Measurements from ENCODE around the gene HS3ST4. TPM values are rescaled to one million over a fixed set of nuclear protein-coding genes. Genes with fewer than 3 reads are reported as not detected.

Gene HS3ST4
- total RNA-seq, 2 donors from 2014 or later, result not detected

DNA sequence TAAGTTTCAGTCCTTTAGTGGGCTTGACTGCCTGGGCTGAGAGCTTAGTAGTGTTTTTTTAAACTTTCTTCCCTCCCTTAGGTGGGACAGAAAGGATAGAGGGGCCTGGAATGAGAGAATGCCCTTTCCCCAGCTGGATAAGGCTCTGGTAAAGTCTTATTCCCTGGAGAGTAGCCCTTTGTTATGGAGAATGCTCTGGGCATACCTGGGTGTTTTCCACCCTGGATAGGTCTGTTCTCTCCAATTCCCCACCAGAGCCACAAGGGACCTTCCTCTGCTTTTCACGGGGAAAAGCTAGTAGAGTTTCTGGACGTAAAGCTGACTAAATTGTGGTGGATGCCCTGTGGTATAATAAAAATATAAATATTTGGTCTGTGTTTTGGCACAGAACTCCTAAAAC, 164.1 kb downstream of the HS3ST4 start:
- H3K36me3 Mint-ChIP-seq (ENCODE audit: insufficient read depth in 2 of 2), result no peaks in the 10 kb centered on the region
- H3K4me1 Mint-ChIP-seq (ENCODE audit: low read depth), result no peaks in the 10 kb centered on the region
- DNase-seq (no peak), ATAC-seq (replicated peaks in 1 of 2) (no peak)
- H3K27ac Mint-ChIP-seq, result no peak overlapping the region
- peaks cover 49% of the 10 kb centered on the region for H3K27me3 Mint-ChIP-seq (ENCODE audit: low read depth)
- no peaks in the 10 kb centered on the region for H3K9me3 Mint-ChIP-seq
- H3K4me3 Mint-ChIP-seq, result no peak overlapping the region

DNA sequence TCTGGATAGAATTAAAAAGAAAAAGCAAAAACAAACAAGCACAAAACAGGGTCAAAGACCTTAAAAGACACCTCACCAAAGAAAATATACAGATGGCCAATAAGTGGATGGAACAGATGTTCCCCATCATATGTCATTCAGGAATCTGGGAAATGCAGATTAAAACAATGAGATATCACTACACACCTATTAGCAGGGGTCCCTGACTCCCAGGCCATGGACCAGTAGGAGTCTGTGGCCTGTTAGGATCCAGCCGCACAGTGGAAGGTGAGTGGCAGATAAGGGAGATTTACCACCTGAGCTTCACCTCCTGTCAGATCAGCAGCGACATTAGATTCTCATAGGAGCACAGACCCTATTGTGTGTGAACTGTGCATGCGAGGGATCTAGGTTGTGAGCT, 167.9 kb downstream of the HS3ST4 start:
- no peaks in the 10 kb centered on the region for H3K36me3 Mint-ChIP-seq (ENCODE audit: insufficient read depth in 2 of 2)
- ATAC-seq (replicated peaks in 1 of 2) (no peak), DNase-seq (no peak)
- peaks cover 33% of the 10 kb centered on the region for H3K27me3 Mint-ChIP-seq (ENCODE audit: low read depth)
- no peaks in the 10 kb centered on the region for H3K4me1 Mint-ChIP-seq (ENCODE audit: low read depth)
- no peak overlapping the region for H3K4me3 Mint-ChIP-seq
- no peaks in the 10 kb centered on the region for H3K9me3 Mint-ChIP-seq
- H3K27ac Mint-ChIP-seq, result no peak overlapping the region

GRCh38 chr16:25867041-25867440, 175.3 kb downstream of the HS3ST4 start:
- peaks cover 0 to 3% of the 10 kb centered on the region in 2 donors for H3K9me3 Mint-ChIP-seq
- no peaks in the 10 kb centered on the region for H3K4me1 Mint-ChIP-seq (ENCODE audit: low read depth)
- ATAC-seq (replicated peaks in 1 of 2) (no peak), DNase-seq (no peak)
- H3K27me3 Mint-ChIP-seq (ENCODE audit: low read depth), result peaks cover 14% of the 10 kb centered on the region
- H3K4me3 Mint-ChIP-seq, result no peak overlapping the region
- no peak overlapping the region for H3K27ac Mint-ChIP-seq
- no peaks in the 10 kb centered on the region for H3K36me3 Mint-ChIP-seq (ENCODE audit: insufficient read depth in 2 of 2)

DNA sequence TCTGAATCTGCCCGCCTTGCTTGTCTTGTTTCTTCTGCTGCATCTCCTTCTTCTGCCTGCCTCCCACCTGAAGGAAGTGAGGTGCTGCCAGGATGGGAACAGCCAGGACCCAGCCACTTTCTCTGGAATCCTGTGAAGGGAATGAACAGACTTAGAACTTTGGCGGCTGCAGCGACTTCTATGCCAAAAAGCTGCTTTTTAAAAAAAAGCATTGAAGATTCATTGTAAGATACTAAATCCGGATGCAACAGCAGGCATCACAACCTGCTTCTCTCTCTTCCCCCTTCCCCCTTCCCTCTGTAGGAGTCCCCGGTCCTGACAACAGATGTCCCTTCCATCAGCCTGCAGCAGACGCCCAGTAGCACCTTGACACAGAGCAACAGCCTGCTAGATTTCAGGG, 176.3 kb downstream of the HS3ST4 start:
- no peaks in the 10 kb centered on the region for H3K36me3 Mint-ChIP-seq (ENCODE audit: insufficient read depth in 2 of 2)
- ATAC-seq (replicated peaks in 1 of 2) (no peak), DNase-seq (no peak)
- H3K27ac Mint-ChIP-seq, result no peak overlapping the region
- H3K4me1 Mint-ChIP-seq (ENCODE audit: low read depth), result no peaks in the 10 kb centered on the region
- peaks cover 14% of the 10 kb centered on the region for H3K27me3 Mint-ChIP-seq (ENCODE audit: low read depth)
- H3K9me3 Mint-ChIP-seq, result peaks cover 0 to 3% of the 10 kb centered on the region in 2 donors
- no peak overlapping the region for H3K4me3 Mint-ChIP-seq

DNA sequence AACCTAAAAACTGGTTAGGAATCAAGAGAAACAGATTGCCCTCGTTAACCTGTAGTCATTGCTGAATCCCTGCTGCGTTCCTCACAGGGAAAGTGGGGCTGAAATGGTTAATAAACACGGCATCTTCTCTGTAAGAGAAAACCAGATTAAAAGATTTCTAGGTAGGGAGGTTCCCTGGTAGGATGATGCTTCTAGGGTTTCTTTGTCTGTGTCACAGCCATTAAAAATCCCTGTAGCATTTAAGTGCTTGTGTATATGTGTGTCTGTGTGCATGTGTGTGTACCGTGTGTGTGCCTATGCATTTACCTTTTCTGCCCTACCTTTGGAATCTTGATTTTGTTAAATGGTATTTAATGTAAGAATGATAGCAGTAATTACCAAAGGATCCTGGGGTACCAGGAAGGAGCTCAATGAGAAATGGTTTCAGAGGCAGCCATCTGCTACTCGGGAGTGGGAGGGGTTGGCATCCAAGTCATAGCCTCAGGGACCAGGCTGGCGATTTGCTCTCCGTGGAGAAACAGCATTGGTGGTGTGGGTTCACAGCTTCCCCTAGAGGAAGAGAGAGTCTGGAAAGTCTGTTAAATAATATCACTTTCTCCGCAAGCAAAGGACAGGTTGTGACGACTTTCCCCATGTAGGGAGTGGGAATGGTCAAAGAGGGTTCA, 177.1 kb downstream of the HS3ST4 start:
- no peaks in the 10 kb centered on the region for H3K4me1 Mint-ChIP-seq (ENCODE audit: low read depth)
- peaks cover 13% of the 10 kb centered on the region for H3K27me3 Mint-ChIP-seq (ENCODE audit: low read depth)
- no peak overlapping the region for H3K4me3 Mint-ChIP-seq
- DNase-seq (no peak), ATAC-seq (replicated peaks in 1 of 2) (no peak)
- peaks cover 3 to 7% of the 10 kb centered on the region in 2 donors for H3K9me3 Mint-ChIP-seq
- H3K36me3 Mint-ChIP-seq (ENCODE audit: insufficient read depth in 2 of 2), result no peaks in the 10 kb centered on the region
- no peak overlapping the region for H3K27ac Mint-ChIP-seq

GRCh38 chr16:25872369-25873070, 180.8 kb downstream of the HS3ST4 start:
- ATAC-seq (replicated peaks in 1 of 2), result no peak

DNA sequence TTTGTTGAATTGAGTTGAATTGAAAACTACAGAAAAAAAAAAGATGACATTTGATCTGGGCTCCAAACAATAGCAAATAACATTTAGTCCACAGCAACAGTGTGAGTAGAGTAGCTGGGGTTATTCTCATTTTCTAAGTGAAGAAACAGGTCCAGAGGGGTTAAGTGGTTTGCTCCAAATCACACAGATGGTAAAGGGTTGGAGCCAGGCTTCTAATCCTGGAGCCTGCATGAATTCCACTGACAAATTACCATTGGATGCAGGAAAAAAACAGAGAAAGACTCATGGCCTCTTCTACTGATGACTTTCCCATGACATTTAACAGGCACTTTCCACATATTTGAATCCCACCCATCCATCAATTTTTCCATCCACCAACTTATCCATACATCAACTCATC, 182.4 kb downstream of the HS3ST4 start:
- Mint-ChIP-seq H3K9me3 (peaks cover 3 to 7% of the 10 kb centered on the region in 2 donors), H3K4me3 (no peak overlapping the region), H3K4me1 (ENCODE audit: low read depth) (no peaks in the 10 kb centered on the region), H3K27me3 (ENCODE audit: low read depth) (peaks cover 21% of the 10 kb centered on the region), H3K27ac (no peak overlapping the region), H3K36me3 (ENCODE audit: insufficient read depth in 2 of 2) (no peaks in the 10 kb centered on the region)
- DNase-seq (no peak), ATAC-seq (replicated peaks in 1 of 2) (no peak)

More at GRCh38 chr16:25872369-25873070, 180.8 kb downstream of the HS3ST4 start:
- H3K36me3 Mint-ChIP-seq (ENCODE audit: insufficient read depth in 2 of 2), result no peaks in the 10 kb centered on the region
- H3K4me3 Mint-ChIP-seq, result no peak overlapping the region
- H3K27me3 Mint-ChIP-seq (ENCODE audit: low read depth), result peaks cover 21% of the 10 kb centered on the region
- H3K27ac Mint-ChIP-seq, result no peak overlapping the region
- DNase-seq, result no peak
- H3K9me3 Mint-ChIP-seq, result peaks cover 3 to 7% of the 10 kb centered on the region in 2 donors
- H3K4me1 Mint-ChIP-seq (ENCODE audit: low read depth), result no peaks in the 10 kb centered on the region

DNA sequence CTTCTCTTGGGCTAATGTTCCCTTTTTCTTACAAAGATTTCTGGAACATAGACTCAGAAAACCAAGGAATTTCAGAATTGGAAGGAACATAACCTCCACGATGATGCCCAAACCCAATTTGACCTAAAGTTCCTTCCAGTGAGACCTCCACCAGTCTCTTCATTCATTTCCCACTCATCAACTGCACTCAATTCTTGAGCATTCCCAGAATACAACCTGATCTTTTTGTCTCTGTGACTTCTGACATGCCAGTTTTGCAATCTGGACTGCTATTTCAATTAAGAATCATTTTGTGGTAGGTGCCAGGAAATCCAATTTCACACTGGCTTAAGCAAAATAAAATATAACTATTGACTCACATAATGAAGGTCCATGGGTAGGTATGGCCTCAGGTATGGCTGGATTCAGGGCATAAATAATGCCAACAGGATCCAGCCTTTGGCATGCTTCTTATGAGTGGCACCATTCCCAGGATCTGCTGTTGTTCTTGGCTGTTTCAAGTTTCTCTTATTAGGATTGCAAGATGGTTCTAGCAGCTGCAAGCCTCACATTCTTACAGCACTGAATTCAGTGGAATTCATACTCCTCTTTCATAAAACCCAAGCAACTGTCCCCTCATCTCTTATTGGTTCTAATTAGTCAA, 184.3 kb downstream of the HS3ST4 start:
- Mint-ChIP-seq H3K9me3 (peaks cover 5 to 7% of the 10 kb centered on the region in 2 donors), H3K4me1 (ENCODE audit: low read depth) (no peaks in the 10 kb centered on the region), H3K4me3 (no peak overlapping the region), H3K27ac (no peak overlapping the region), H3K36me3 (ENCODE audit: insufficient read depth in 2 of 2) (no peaks in the 10 kb centered on the region), H3K27me3 (ENCODE audit: low read depth) (peaks cover 16% of the 10 kb centered on the region)
- DNase-seq, result no peak
- no peak for ATAC-seq (replicated peaks in 1 of 2)

DNA sequence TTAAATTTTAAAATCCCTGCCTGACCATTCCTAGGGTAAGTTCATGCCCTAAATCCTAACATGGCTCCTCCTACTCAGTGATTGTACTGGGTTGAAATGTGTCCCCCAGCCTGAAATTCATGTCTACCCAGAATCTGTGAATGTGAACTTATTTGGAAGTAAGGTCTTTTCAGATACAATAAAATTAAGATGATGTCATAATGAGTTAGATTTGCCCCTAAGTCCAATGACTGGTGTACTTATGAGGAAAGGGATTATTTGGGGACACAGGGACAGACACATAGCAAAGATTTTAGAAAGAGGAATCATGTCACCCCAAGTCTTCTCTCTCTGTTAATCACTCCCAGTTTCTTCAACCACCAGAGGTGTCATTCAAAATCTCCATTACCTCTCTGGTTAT, 185.3 kb downstream of the HS3ST4 start:
- Mint-ChIP-seq H3K27ac (no peak overlapping the region), H3K36me3 (ENCODE audit: insufficient read depth in 2 of 2) (no peaks in the 10 kb centered on the region), H3K9me3 (peaks cover 5 to 7% of the 10 kb centered on the region in 2 donors), H3K4me3 (no peak overlapping the region), H3K27me3 (ENCODE audit: low read depth) (peaks cover 12% of the 10 kb centered on the region), H3K4me1 (ENCODE audit: low read depth) (no peaks in the 10 kb centered on the region)
- DNase-seq, result no peak
- no peak for ATAC-seq (replicated peaks in 1 of 2)

DNA sequence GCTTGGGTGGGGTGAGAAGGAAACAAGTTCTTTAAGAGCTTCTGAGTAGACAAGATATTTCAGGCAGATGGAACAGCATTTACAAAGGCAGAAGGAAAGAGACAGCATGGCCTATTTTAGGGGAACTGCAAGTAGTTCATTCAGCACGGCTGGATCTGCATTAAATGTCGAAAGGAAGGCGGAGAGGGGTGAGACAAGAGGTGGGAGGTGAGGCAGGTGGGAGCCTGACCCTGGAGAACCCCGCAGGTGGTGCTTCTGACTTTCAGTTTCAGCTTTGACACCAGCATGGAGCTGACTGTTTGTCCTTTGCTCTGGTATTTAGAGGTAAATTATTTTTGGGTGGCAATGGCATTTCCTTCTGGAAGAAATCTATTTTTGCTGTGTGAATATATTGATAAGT, 194.8 kb downstream of the HS3ST4 start:
- no peak overlapping the region for H3K4me3 Mint-ChIP-seq
- no peaks in the 10 kb centered on the region for H3K4me1 Mint-ChIP-seq (ENCODE audit: low read depth)
- DNase-seq (no peak), ATAC-seq (replicated peaks in 1 of 2) (no peak)
- H3K9me3 Mint-ChIP-seq, result peaks cover 2 to 11% of the 10 kb centered on the region in 2 donors
- peaks cover 9% of the 10 kb centered on the region for H3K27me3 Mint-ChIP-seq (ENCODE audit: low read depth)
- H3K27ac Mint-ChIP-seq, result no peak overlapping the region
- peaks cover 0 to 4% of the 10 kb centered on the region in 2 donors for H3K36me3 Mint-ChIP-seq (ENCODE audit: insufficient read depth in 2 of 2)

GRCh38 chr16:25888868-25889267, 197.1 kb downstream of the HS3ST4 start:
- ATAC-seq (replicated peaks in 1 of 2) (no peak), DNase-seq (no peak)
- peaks cover 0 to 4% of the 10 kb centered on the region in 2 donors for H3K36me3 Mint-ChIP-seq (ENCODE audit: insufficient read depth in 2 of 2)
- H3K4me3 Mint-ChIP-seq, result no peak overlapping the region
- H3K9me3 Mint-ChIP-seq, result peaks cover 2 to 11% of the 10 kb centered on the region in 2 donors
- no peak overlapping the region for H3K27ac Mint-ChIP-seq
- peaks cover 9% of the 10 kb centered on the region for H3K27me3 Mint-ChIP-seq (ENCODE audit: low read depth)
- H3K4me1 Mint-ChIP-seq (ENCODE audit: low read depth), result no peaks in the 10 kb centered on the region

DNA sequence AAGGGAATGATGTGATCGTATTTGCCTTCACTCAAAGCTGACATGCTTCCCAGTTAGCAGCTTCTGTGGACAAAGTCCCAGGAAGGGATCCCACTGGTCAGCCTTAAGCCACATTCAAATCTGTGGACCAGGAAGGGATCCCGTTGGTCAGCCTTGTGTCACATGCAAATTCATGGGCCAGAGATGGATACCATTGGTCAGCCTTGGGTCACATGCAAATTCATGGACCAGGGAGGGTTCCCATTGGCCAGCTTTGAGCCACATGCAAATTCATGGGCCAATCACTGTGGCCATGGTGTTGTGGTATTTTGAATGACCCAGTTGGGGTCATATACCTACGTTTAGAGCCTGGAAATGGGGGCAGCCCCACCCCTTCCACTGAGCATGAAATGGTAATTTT, 201.6 kb downstream of the HS3ST4 start:
- Mint-ChIP-seq H3K27me3 (ENCODE audit: low read depth) (peaks cover 18% of the 10 kb centered on the region), H3K36me3 (ENCODE audit: insufficient read depth in 2 of 2) (peaks cover 0 to 4% of the 10 kb centered on the region in 2 donors), H3K27ac (no peak overlapping the region), H3K9me3 (peaks cover 2 to 9% of the 10 kb centered on the region in 2 donors), H3K4me3 (no peak overlapping the region), H3K4me1 (ENCODE audit: low read depth) (no peaks in the 10 kb centered on the region)
- ATAC-seq (replicated peaks in 1 of 2) (no peak), DNase-seq (no peak)

GRCh38 chr16:25894093-25894492, 202.3 kb downstream of the HS3ST4 start:
- Mint-ChIP-seq H3K9me3 (peaks cover 0 to 9% of the 10 kb centered on the region in 2 donors), H3K27ac (no peak overlapping the region), H3K27me3 (ENCODE audit: low read depth) (peaks cover 18% of the 10 kb centered on the region), H3K4me1 (ENCODE audit: low read depth) (no peaks in the 10 kb centered on the region), H3K4me3 (no peak overlapping the region), H3K36me3 (ENCODE audit: insufficient read depth in 2 of 2) (peaks cover 0 to 4% of the 10 kb centered on the region in 2 donors)
- DNase-seq (no peak), ATAC-seq (replicated peaks in 1 of 2) (no peak)
